Natural killer cell (primary cell): ENCODE data around the gene PSMC4. TPM values are rescaled to one million over a fixed set of nuclear protein-coding genes. Genes with fewer than 3 reads are reported as not detected.

Experiments
- ATAC-seq, 3 donors: fragments of 150-1000 bp in 2 of 3; fragments of 200-7000 bp in 1 of 3; cut with Tn5 transposase; 1 replicate in 1 of 3; 2 replicates in 2 of 3; pipeline ENCODE4 v1.10.0; 2021; ENCODE audit warnings: mild to moderate bottlenecking in 2 of 3, moderate library complexity in 2 of 3
- DNase-seq, 2 donors: peaks; one replicate each; pipeline versions ENCODE4 v3.0.0 to v3.0.0-alpha.2; 2013 to 2021; ENCODE audit warnings: mixed read lengths in 1 of 2
- H3K27ac ChIP-seq: one replicate; pipeline ENCODE4 v1.5.1; 2013; ENCODE audit warnings: mild to moderate bottlenecking, low read length
- H3K27me3 ChIP-seq: one replicate; pipeline ENCODE4 v1.6.1; 2013; ENCODE audit warnings: low read length; ENCODE audit not compliant: control insufficient read depth, insufficient read depth
- H3K36me3 ChIP-seq: one replicate; pipeline ENCODE4 v1.6.1; 2013; ENCODE audit warnings: low read length; ENCODE audit not compliant: control insufficient read depth, insufficient read depth
- H3K4me1 ChIP-seq: one replicate; pipeline ENCODE4 v1.6.1; 2013; ENCODE audit warnings: low read length; ENCODE audit not compliant: control insufficient read depth, insufficient read depth
- H3K4me3 ChIP-seq: one replicate; pipeline ENCODE4 v1.5.1; 2013; ENCODE audit warnings: low read length
- H3K9me3 ChIP-seq: one replicate; pipeline ENCODE4 v1.6.1; 2013; ENCODE audit warnings: low read length; ENCODE audit not compliant: control insufficient read depth, insufficient read depth
- H3K27ac Mint-ChIP-seq, 2 donors: one replicate each; pipeline ENCODE4 v1.8.0; 2022; ENCODE audit warnings: mild to moderate bottlenecking in 2 of 2, mixed read lengths in 2 of 2, moderate library complexity in 1 of 2
- H3K27me3 Mint-ChIP-seq, 2 donors: one replicate each; pipeline ENCODE4 v1.8.0; 2022; ENCODE audit warnings: low read depth in 2 of 2, mixed read lengths in 2 of 2
- H3K36me3 Mint-ChIP-seq: one replicate; pipeline ENCODE4 v1.8.0; 2022; ENCODE audit warnings: mixed read lengths
- H3K4me1 Mint-ChIP-seq, 2 donors: one replicate each; pipeline ENCODE4 v1.8.0; 2022; ENCODE audit warnings: mixed read lengths in 2 of 2
- H3K4me3 Mint-ChIP-seq: one replicate; pipeline ENCODE4 v1.8.0; 2022; ENCODE audit warnings: mild to moderate bottlenecking, moderate library complexity, mixed read lengths
- H3K9me3 Mint-ChIP-seq, 2 donors: one replicate each; pipeline ENCODE4 v1.8.0; 2022; ENCODE audit warnings: mixed read lengths in 2 of 2
- CTCF ChIP-seq: fragments of 200-600 bp; IDR thresholded peaks from one replicate; pipeline ENCODE4 v1.8.0; 2022; ENCODE audit warnings: antibody characterized with exemption
- WGBS: methylation state at CpG from one replicate; pipeline ENCODE4 v1.1.7; 2013; ENCODE audit warnings: missing lambda C conversion rate; ENCODE audit not compliant: insufficient coverage; 5-methylcytosine and 5-hydroxymethylcytosine counted together
- intact Hi-C: fragments of 100-400 bp; cut with micrococcal nuclease; formaldehyde crosslinking; loops from one replicate; pipeline ENCODE4 v1.14.2; 2022
- total RNA-seq, 4 donors: library from RNA; stranded (reverse); fragments of 120-200 nt in 1 of 4; gene quantifications; one replicate each; pipeline versions ENCODE4 v1.2.3 to v1.2.4, GENCODE V29; 2013 to 2022

The PSMC4 gene
- total RNA-seq, 3 donors from 2014 or later (not counting 1 experiment from before 2014, with no cell fraction given): 84.9 to 116 (median 101) TPM

DNA sequence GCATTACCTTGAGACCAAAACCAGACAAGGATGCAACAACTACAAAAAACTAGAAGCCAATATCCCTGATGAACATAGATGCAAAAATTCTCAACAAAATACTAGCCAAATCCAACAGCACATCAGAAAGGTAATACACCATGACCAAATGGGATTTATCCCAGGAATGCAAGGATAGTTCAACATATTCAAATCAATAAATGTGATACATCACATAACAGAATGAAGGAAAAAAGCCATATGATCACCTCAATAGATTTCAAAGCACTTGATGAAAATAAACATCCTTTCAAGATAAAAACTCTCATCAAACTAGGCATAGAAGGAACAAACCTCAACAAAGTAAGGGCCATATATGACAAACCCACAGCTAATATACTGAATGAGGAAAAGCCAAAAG, 15.7 kb downstream of the PSMC4 start:
- H3K4me3 Mint-ChIP-seq: no peak overlapping the region
- DNase-seq: no peak
- peaks cover 7 to 17% of the 10 kb centered on the region in 2 donors for H3K4me1 Mint-ChIP-seq
- intact Hi-C loops: no loop called here
- no peak for ATAC-seq
- H3K27ac Mint-ChIP-seq: no peak overlapping the region
- Histone ChIP-seq H3K4me1 (no peaks in the 10 kb centered on the region), H3K9me3 (peaks cover 7% of the 10 kb centered on the region), H3K36me3 (peaks cover 13% of the 10 kb centered on the region), H3K27me3 (no peaks in the 10 kb centered on the region), H3K4me3 (no peak overlapping the region), H3K27ac (no peak overlapping the region)
- no peak for TF ChIP-seq CTCF
- H3K9me3 Mint-ChIP-seq: peaks cover 2 to 10% of the 10 kb centered on the region in 2 donors
- H3K36me3 Mint-ChIP-seq: peaks cover 35% of the 10 kb centered on the region
- H3K27me3 Mint-ChIP-seq: no peaks in the 10 kb centered on the region

- Histone ChIP-seq H3K36me3 (peaks cover 10% of the 10 kb centered on the region), H3K27me3 (no peaks in the 10 kb centered on the region), H3K9me3 (peaks cover 7% of the 10 kb centered on the region), H3K4me1 (no peaks in the 10 kb centered on the region), H3K4me3 (no peak overlapping the region), H3K27ac (no peak overlapping the region)
- DNase-seq (no peak), ATAC-seq (no peak)
- Mint-ChIP-seq H3K27ac (no peak overlapping the region), H3K36me3 (peaks cover 35% of the 10 kb centered on the region), H3K27me3 (no peaks in the 10 kb centered on the region), H3K4me3 (no peak overlapping the region), H3K4me1 (peaks cover 8 to 22% of the 10 kb centered on the region in 2 donors), H3K9me3 (peaks cover 2 to 10% of the 10 kb centered on the region in 2 donors)
- TF ChIP-seq CTCF: no peak
- intact Hi-C loops: no loop called here
Observed at GRCh38 chr19:39987167-39987566, 16.2 kb downstream of the PSMC4 start.

- Mint-ChIP-seq H3K27me3 (no peaks in the 10 kb centered on the region), H3K36me3 (peaks cover 35% of the 10 kb centered on the region), H3K9me3 (peaks cover 2 to 10% of the 10 kb centered on the region in 2 donors), H3K27ac (no peak overlapping the region), H3K4me3 (no peak overlapping the region), H3K4me1 (peaks cover 11 to 25% of the 10 kb centered on the region in 2 donors)
- no peaks in the 10 kb centered on the region for H3K4me1 ChIP-seq
- WGBS: no CpG with 5 or more reads among the region's 1 CpG
- no peak for TF ChIP-seq CTCF
- H3K27me3 ChIP-seq: no peaks in the 10 kb centered on the region
- H3K4me3 ChIP-seq: no peak overlapping the region
- peaks cover 7% of the 10 kb centered on the region for H3K9me3 ChIP-seq
- H3K27ac ChIP-seq: no peak overlapping the region
- H3K36me3 ChIP-seq: peaks cover 7% of the 10 kb centered on the region
- DNase-seq (no peak), ATAC-seq (no peak)
- intact Hi-C loops: no loop called here
Observed at GRCh38 chr19:39987596-39987995, 16.6 kb downstream of the PSMC4 start.

GRCh38 chr19:39993605-39994004, 22.6 kb downstream of the PSMC4 start:
- DNase-seq: no peak
- H3K27ac Mint-ChIP-seq: no peak overlapping the region
- H3K9me3 Mint-ChIP-seq: no peaks in the 10 kb centered on the region
- H3K36me3 Mint-ChIP-seq: no peaks in the 10 kb centered on the region
- H3K4me3 Mint-ChIP-seq: no peak overlapping the region
- ATAC-seq: no peak
- no peak for TF ChIP-seq CTCF
- WGBS: 100% methylated on average over 1 of the region's 1 CpG
- peaks cover 7% of the 10 kb centered on the region for H3K9me3 ChIP-seq
- H3K4me1 Mint-ChIP-seq: peaks cover 37 to 50% of the 10 kb centered on the region in 2 donors
- no peaks in the 10 kb centered on the region for H3K36me3 ChIP-seq
- H3K27ac ChIP-seq: no peak overlapping the region
- H3K27me3 ChIP-seq: no peaks in the 10 kb centered on the region
- no peak overlapping the region for H3K4me3 ChIP-seq
- intact Hi-C loops: no loop called here
- H3K4me1 ChIP-seq: peaks cover 21% of the 10 kb centered on the region
- H3K27me3 Mint-ChIP-seq: no peaks in the 10 kb centered on the region
